ENCODE results near the gene FAM219B. TPM values are rescaled to one million over a fixed set of nuclear protein-coding genes. Genes with fewer than 3 reads are reported as not detected.

The FAM219B gene
- total and polyA plus RNA-seq, 4 donors = 7.5 to 15.6 (median 12.2) TPM

- Histone ChIP-seq H3K9ac (ENCODE audit: low read depth in 1 of 2, low read length in 2 of 2) (no peak overlapping the region), H3K27me3 (ENCODE audit: control insufficient read depth in 4 of 4, insufficient read depth in 4 of 4, low read length in 3 of 4) (no peaks in the 10 kb centered on the region), H3K9me3 (ENCODE audit: control insufficient read depth in 4 of 4, low read length in 3 of 4) (no peaks in the 10 kb centered on the region), H3K4me3 (ENCODE audit: low read depth in 1 of 3, low read length in 3 of 3) (no peak overlapping the region), H3K36me3 (ENCODE audit: control insufficient read depth in 4 of 4, insufficient read depth in 3 of 4, low read depth in 1 of 4, low read length in 3 of 4) (peaks cover 14 to 70% (median 45%) of the 10 kb centered on the region in 4 donors), H3K27ac (ENCODE audit: low read depth in 1 of 2, low read length in 2 of 2) (no peak overlapping the region), H3K4me1 (ENCODE audit: control insufficient read depth in 4 of 4, insufficient read depth in 4 of 4, low read length in 3 of 4) (no peaks in the 10 kb centered on the region)
- TF ChIP-seq JUND (IDR thresholded peaks at IDR 0.05) (no peak), RAD21 (IDR thresholded peaks at IDR 0.05) (no peak), NR2F2 (IDR thresholded peaks at IDR 0.05) (no peak), HNF4G (IDR thresholded peaks at IDR 0.05) (no peak), TAF1 (conservative IDR thresholded peaks at IDR 0.05) (no peak), SP1 (IDR thresholded peaks at IDR 0.05) (no peak), REST (IDR thresholded peaks at IDR 0.05) (no peak), FOXA1 (IDR thresholded peaks at IDR 0.05) (no peak), YY1 (IDR thresholded peaks at IDR 0.05) (no peak), FOXA2 (IDR thresholded peaks at IDR 0.05) (no peak), HNF4A (conservative IDR thresholded peaks at IDR 0.05) (no peak), RXRA (IDR thresholded peaks at IDR 0.05) (no peak), MAX (IDR thresholded peaks at IDR 0.05) (no peak), ATF3 (IDR thresholded peaks at IDR 0.05) (no peak), ZBTB33 (IDR thresholded peaks at IDR 0.05) (no peak), GABPA (IDR thresholded peaks at IDR 0.05 in 1 of 2, conservative IDR thresholded peaks at IDR 0.05 in 1 of 2) (no peak), CTCF (IDR thresholded peaks at IDR 0.05; ENCODE audit: low read depth, low read length, missing input control) (no peak), EGR1 (IDR thresholded peaks at IDR 0.05; ENCODE audit: low read depth in 2 of 2) (no peak)
- WGBS = 95% methylated on average over 3 of the region's 3 CpGs
- no peak for DNase-seq (ENCODE audit: low spot score)
Observed at GRCh38 chr15:74924525-74924924, 17.9 kb upstream of the FAM219B start.

Measured in liver (tissue), 9 donors.